Subcutaneous adipose tissue (tissue), 4 donors: Measurements from ENCODE around the gene NKD2. TPM values are rescaled to one million over a fixed set of nuclear protein-coding genes. Genes with fewer than 3 reads are reported as not detected.

Source experiments
- total RNA-seq, 4 donors: library from RNA; depleted of rRNA; stranded (reverse); fragments of >200 nt; gene quantifications; one replicate each; pipeline ENCODE4 v1.1.0, GENCODE V29; 2016
- TF ChIP-seq, protein P1 (sequence below): fragments of 450-650 bp; IDR thresholded peaks from one replicate; pipeline ENCODE4 v1.5.1; 2016; ENCODE audit warnings: low read depth, mild to moderate bottlenecking, control low read depth, antibody characterized with exemption, moderate library complexity

NKD2 gene
- total RNA-seq, 4 donors from 2014 or later = 1.1 TPM; not detected in 3

DNA sequence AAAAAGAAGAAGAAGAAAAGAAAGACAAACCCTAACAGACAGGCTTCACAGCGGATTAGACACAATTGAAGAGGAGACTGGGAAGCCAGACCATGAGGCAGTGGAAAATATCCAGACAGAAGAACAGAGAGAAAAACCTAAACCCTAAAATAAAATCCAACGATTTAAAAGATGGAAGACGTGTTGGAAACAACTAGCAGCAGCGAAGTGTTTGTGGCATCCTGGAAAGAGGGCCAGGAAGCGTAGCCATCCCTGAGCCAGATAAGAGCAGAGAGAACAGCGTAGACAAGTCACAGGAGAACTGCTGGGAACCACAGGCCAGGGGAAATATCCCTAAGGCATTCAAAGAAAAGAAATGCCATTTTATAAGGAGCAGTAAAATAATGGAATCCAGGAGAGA lies 39.7 kb upstream of the NKD2 start:
- TF ChIP-seq, protein P1, sequence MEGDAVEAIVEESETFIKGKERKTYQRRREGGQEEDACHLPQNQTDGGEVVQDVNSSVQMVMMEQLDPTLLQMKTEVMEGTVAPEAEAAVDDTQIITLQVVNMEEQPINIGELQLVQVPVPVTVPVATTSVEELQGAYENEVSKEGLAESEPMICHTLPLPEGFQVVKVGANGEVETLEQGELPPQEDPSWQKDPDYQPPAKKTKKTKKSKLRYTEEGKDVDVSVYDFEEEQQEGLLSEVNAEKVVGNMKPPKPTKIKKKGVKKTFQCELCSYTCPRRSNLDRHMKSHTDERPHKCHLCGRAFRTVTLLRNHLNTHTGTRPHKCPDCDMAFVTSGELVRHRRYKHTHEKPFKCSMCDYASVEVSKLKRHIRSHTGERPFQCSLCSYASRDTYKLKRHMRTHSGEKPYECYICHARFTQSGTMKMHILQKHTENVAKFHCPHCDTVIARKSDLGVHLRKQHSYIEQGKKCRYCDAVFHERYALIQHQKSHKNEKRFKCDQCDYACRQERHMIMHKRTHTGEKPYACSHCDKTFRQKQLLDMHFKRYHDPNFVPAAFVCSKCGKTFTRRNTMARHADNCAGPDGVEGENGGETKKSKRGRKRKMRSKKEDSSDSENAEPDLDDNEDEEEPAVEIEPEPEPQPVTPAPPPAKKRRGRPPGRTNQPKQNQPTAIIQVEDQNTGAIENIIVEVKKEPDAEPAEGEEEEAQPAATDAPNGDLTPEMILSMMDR = no peak

DNA sequence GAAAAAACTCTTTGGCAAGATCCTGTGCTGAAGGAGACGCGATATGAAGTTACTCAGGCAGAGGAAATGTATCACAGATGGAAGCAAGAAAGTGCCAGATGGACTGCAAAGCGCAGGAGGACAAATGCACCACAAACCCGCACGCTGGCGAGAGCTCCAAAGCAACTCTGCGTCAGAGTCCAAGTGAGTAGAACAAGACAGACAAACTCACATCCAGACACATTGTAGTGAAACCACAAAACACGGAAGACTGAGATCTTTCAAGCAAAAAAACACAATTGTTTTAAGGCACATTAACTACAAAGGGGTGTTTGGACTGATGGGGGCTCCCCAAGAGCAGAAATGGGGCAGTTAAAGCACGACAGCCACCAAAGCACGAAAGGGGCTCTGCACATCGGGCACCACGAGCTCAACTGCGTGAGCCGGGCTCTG lies 39.2 kb upstream of the NKD2 start:
- TF ChIP-seq, protein P1 = no peak

DNA sequence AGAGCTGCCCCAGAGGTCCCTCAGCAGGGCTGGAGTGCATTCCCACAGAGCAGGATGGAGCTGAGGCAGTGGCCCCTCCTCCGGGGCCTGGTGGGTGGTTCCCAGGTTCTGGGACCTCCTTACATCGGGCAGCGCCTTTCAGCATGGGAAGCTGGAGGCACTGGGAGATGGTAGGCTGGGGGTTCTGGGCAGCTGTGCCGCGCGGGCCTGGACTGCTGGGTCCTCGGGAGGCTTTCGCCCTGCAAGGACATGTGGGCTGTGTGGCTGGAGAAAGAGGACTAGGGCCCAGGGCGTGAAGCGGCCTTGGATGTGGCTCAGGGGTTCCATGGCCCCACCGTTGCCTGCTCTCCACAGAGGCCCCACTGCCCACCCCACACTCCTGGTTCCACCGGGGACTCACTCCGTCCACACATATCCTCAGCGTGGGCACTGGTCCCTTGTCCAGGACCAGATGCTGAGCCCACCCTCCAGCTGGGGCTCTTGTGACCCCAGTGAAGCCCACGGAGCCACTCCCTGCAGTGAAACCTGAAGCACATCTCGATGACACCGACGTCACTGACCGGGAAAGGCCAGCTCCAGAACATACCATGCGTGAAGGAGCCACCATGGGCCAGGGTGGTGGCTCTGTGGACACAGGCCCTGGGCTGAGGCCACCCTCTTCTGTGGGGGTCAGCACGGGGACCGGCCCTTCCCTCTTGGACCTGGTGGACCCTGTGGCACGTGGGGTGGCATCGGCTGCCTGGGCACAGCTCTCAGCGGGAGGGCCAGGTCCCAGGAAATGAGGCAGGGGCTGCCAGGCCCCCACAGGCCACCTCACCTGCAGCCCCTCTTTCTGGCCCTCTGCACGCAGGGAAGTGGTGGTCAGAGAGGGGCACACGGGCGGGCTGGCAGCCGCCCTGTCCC lies 31.5 kb upstream of the NKD2 start:
- TF ChIP-seq, protein P1 = no peak

DNA sequence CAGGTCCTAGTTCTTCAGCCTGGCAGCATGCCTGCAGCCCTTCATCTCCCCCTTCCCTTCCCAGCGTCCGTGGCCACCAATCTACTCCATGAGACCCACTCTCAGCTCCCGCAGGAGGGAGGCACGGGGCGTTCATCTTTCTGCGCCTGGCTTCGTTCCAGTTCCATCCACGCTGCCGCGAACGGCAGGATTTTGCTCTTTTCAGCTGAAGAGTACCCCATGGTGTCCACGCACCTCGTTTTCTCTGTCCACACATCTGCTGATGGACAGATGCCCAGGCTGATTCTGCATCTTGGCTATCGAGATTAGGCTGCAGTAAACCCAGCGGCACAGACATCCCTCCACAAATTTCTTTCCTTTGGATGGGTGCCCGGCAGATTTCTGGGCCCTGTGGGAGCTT lies 30.5 kb upstream of the NKD2 start:
- TF ChIP-seq, protein P1 = no peak

DNA sequence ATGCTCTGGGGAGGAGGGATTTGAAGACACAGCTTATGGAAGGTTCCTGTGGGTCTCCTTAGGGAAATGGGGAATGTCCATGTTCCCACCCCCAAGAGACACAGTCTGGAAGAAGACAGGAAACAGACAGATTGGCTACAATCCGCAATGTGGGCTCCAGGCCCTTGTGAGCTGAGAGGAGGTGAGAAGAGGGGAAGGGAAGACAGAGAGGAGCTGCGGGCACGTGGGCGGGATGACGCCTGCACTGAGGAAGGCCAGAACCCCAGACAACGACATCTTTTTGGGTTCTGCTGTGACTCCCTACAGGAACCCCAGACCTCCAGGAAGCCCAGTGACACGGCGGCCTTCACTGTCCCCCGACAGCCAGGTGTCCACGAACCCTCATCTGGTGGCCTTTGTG lies 29.9 kb upstream of the NKD2 start:
- TF ChIP-seq, protein P1 = no peak

DNA sequence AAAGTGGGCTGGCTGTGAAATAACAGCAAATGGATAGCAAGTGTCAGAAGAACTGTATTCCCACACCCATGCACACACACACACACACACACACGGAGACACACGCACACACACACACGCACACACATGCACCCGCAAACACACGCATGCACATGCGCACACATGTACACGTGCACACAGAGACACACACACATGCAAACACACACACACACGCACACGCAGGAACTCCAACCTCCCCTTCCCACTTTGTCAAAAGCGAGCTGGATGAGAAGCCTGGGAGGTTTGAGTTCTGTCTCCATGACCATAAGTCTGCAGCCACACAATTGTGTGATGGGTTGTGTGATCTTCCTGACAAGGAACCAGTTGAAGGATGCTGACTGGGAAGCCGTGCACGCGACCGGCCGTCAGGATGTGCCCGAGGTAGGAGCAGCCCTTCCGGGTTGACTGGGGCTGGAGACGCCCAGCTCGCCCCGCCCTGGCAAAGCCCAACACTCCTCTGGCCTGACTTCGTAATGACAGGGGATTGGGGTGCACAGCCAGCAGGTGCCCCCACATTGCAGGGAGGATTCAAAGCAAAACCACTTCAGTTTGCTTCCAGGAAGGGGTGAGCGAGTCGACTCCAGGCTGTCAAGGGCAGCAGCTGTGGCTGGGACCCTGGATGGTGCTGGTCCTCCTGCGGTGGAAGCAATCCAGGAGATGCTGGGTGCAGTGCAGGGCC lies 29.3 kb upstream of the NKD2 start:
- TF ChIP-seq, protein P1 = no peak

DNA sequence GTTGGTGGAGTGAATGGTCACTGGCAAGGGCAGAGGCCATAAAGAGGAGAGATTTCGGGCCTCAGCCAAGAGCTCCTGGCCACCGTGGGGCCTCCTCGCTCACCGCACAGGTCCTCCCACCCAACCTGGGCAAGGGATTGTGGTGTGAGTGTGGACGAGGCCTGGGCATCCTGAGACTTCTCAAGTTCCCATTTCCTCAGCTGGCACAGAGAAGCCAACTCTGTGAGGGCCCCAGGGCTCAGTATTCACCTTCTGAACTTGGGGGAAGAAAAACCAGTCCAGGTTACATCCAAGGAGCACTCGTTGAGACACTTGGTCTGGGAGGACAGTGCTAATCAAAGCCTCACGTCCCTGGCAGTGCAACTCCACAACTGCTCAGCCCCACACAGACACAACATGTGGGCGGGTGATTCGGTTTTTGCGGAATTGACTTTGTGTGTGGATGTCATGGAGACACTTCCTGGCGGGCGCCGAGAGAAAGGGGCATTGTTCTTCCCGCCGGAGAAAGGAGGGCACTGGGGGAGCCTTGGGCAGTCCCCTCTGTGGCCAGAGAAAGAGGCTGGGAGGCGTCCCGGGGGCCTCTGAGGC lies 28.5 kb upstream of the NKD2 start:
- TF ChIP-seq, protein P1 = no peak
